ENCODE data around the gene TEP1.

The TEP1 gene

DNA sequence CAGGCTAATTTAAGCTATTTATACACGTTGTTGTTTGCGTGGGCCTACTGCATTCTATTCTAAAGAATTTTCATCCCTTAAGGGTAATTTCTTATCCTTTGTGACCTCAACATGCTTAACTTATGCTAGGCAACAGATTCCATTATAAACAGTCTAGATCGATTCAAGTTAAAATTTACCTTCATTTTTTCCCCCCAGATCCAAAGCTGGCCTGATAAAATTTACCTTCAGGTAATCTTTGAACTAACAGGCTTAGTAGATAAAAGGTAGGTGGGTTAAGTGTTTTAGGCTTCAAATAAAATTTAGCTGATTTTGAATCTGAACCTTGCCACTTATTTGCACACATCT is 79.8 kb downstream of the TEP1 start:
- no peak for DNase-seq

DNA sequence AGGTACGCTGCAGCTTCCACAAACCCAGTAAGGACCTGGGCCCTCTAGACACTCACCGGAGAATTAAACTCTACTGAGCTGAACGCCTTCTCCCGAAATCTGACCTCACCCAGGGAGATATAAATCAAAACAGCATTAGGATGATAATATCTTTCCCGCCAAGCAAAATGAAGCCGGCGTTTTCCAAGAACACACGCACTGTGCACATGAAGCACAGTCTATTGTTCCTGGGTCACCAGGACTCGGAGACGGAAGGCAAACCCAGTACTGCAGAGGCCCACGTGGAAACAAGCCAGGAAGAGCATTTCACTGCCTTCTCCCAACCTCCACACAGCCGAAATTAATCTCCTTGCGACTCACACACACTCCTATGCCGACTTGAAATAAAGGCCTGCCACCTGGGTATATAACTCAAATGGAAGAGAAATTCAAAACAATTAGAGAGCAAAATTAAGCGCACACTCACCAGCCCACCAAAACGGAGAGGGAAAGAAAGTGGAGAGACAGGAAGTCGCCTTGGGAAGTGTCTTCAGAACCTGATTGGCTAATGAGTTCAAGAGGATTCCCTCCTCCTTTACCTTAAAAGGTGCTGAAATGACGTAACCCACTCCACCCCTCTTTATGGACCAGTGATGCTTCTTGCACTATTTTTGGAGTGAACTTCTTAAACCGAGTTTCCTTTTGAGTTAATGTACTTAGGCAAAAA is 80.4 kb downstream of the TEP1 start, which contains the start of gene CCNB1IP1:
CCNB1IP1 (minus strand) TSS at position 492 of the 706 bp plus-strand sequence. CDS start 16,756 bp downstream, outside the sequence.
- DNase-seq: peak; percentile 95

DNA sequence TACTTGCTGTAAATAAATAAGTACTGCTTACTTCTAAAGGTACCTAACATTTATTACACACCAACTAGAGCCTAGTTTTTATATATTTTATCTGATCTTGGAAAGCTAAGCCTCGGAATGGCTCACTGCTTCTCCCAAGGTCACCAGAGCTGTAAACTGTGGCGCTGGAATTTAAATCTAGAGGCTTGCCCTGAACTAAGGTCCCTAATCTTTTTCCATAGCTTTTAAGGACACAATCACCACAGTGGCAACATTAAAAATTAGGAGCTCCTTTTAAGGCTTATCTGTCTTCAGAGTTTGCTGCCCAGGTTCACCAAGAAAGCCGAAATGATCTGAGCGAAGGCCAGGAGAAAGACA is 80.9 kb downstream of the TEP1 start:
- DNase-seq: no peak

- DNase-seq: no peak
Observed at GRCh38 chr14:20331053-20331613, 82.2 kb downstream of the TEP1 start.

GRCh38 chr14:20329355-20329754 is 83.9 kb downstream of the TEP1 start:
- no peak for DNase-seq

- DNase-seq: no peak
Observed at GRCh38 chr14:20328705-20329104, 84.6 kb downstream of the TEP1 start.

DNA sequence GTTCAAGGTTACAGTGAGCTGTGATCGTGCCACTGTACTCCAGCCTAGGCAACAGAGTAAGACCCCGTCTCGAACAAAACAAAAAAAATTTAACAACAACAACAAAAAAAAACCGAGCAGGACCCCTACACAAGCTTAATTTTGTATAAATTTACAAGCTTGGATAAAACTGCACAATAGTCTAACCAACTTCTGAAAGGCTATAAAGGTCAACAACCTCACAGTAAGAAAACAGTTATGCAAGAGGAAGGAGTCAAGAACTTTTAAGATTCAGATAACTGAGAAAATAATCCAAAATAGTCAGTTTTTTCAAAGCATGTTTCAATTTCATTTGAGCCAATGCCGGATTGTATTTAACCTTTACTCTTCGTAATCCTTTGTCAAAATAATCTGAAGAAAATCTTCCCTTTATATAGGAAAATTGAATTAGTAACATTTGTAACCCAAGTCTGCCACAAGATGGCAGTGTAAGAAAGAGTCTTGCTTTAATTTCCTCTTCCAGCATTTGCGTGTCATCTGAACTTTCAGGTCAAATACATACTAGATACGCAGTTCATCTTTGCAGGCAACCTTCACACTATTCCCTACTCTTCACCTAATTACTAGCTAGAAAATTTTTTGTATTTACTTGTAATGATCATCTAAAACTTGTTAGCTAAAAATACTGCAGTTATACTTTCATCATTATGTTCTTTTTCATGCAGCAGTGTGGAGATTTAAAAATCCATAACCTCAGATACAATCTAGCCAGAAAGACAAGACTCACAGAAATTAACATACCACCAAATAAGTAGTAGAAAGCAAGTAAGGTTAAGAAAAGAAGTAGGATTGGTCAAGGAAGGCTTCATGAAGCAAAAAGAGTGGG is 86.1 kb downstream of the TEP1 start:
- DNase-seq: peak; percentile 78

DNA sequence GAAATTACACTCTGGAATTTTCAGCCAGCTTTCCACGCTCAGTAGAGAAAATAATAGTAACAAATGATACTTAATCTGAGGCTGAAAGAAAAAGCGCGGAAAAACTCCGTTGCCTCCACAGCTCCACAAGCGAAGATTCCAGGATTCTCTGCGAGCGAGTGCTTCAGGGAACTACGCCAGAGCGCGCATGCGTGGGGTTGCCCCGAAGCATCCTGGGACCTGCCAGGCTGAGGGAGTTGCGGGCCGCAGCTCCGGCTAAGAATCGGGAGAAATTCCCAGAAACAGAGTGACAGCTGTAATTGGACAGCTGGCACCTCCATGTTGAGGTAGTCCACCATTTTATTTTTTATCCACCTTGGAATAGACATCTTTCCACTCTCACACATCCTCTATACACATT is 95.6 kb downstream of the TEP1 start:
- DNase-seq: no peak

Data from NCI-H1092 treated with DMSO at 0.1 percent for 48 hours (cell line).